WERI-Rb-1 (cell line): ENCODE measurements around the gene RBM6.
A peak's percentile ranks its signal among the peaks of the same experiment; 100 is the strongest.

Experiments used
- DNase-seq: peaks from one replicate; pipeline ENCODE4 v3.0.0-alpha.2; 2020
- H3K27ac ChIP-seq: fragments of 250-450 bp; sonication (Bioruptor Pico); 2 replicates; pipeline ENCODE4 v1.5.1; 2020; ENCODE audit warnings: mild to moderate bottlenecking, moderate library complexity
- H3K27me3 ChIP-seq: fragments of 250-450 bp; sonication (Bioruptor Pico); 2 replicates; pipeline ENCODE4 v1.5.1; 2021; ENCODE audit warnings: mild to moderate bottlenecking, low read depth, moderate library complexity; ENCODE audit not compliant: insufficient read depth, severe bottlenecking
- H3K36me3 ChIP-seq: fragments of 250-450 bp; sonication (Bioruptor Pico); 2 replicates; pipeline ENCODE4 v1.5.1; 2020; ENCODE audit warnings: mild to moderate bottlenecking, moderate library complexity
- H3K4me3 ChIP-seq: 2 replicates; pipeline ENCODE4 v1.5.1; 2011; ENCODE audit warnings: low read depth, mild to moderate bottlenecking, control low read depth, low read length
- H3K9me3 ChIP-seq: fragments of 250-450 bp; sonication (Bioruptor Pico); 2 replicates; pipeline ENCODE4 v1.5.1; 2021; ENCODE audit warnings: mild to moderate bottlenecking, moderate library complexity; ENCODE audit not compliant: severe bottlenecking
- TF ChIP-seq, protein P1 (sequence below): IDR thresholded peaks from 2 replicates; pipeline ENCODE4 v1.5.1; 2011; ENCODE audit warnings: low read depth, mild to moderate bottlenecking, control low read depth, inconsistent platforms, low read length

Gene RBM6

DNA sequence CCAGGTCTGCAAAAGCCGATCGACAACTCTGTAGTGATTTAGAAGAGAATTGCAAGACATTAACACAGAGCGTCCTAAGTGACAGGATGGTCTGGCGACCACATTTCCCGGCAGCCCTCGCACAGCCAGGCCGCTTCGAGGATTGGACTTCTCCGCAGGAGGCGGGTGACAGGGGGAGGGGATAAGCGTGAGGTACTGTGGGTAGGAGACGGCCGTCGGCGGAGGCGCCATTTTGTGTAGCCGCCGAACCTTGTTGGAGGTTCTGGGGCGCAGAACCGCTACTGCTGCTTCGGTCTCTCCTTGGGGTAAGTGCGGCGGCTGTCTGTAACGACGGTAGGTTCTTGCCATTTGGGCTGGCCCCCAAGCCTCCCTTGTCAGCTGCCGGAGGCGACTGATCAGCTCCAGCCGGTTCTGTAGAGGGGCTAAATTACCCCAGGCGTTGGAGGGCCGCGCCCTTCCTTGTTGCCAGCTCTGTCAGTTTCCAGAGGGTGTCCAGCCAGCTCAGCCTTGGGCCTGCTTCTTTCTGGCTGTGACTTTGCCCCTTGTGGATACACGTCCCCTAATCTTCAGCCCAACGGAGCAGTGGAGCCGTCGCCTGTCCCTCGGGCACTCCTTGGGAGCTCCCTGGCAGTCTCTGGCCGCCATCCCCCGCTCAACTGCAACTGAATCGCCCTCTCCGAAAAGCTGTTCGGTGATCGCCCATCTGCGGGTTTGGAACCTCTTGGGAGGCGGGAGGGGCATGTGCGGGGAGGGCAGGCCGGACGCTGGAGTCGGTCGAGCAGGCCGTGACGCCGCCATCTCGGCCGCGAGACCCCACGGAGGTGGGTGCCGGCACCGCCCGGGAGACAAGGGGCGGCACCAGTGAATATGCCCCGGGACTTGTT is 149.0 kb downstream of the RBM6 start, which contains the start of gene RBM5:
Gene RBM5 (plus strand): TSS at position 195 of the 884 bp plus-strand sequence. CDS start 1,516 bp downstream, outside the sequence.
- Histone ChIP-seq H3K9me3 (no peaks in the 10 kb centered on the region), H3K4me3 (peak within 1 kb of the TSS; percentile 84), H3K27me3 (no peaks in the 10 kb centered on the region), H3K36me3 (peaks cover 43% of the 10 kb centered on the region), H3K27ac (peak within 1 kb of the TSS; percentile 98)
- TF ChIP-seq, protein P1, sequence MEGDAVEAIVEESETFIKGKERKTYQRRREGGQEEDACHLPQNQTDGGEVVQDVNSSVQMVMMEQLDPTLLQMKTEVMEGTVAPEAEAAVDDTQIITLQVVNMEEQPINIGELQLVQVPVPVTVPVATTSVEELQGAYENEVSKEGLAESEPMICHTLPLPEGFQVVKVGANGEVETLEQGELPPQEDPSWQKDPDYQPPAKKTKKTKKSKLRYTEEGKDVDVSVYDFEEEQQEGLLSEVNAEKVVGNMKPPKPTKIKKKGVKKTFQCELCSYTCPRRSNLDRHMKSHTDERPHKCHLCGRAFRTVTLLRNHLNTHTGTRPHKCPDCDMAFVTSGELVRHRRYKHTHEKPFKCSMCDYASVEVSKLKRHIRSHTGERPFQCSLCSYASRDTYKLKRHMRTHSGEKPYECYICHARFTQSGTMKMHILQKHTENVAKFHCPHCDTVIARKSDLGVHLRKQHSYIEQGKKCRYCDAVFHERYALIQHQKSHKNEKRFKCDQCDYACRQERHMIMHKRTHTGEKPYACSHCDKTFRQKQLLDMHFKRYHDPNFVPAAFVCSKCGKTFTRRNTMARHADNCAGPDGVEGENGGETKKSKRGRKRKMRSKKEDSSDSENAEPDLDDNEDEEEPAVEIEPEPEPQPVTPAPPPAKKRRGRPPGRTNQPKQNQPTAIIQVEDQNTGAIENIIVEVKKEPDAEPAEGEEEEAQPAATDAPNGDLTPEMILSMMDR, result no peak
- peak; percentile 95 for DNase-seq

DNA sequence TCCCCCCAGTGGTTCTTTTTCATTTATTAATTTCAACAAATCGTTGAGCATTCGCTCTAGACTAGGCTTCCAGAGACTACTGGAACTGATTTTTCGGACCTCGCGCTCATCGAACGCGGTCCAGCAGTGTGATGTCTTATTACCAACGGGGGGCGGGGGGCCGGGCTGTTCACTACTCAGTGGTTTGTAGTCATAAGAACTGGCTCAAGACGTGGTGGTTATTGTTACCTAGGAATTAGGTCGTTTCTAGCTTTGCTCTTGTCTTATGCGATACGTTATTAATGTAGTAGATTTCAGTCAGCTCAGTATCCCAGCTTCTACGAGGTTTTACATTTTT is 149.6 kb downstream of the RBM6 start:
- H3K27ac ChIP-seq, result peak overlapping the region; percentile 98
- TF ChIP-seq, protein P1, result no peak

DNA sequence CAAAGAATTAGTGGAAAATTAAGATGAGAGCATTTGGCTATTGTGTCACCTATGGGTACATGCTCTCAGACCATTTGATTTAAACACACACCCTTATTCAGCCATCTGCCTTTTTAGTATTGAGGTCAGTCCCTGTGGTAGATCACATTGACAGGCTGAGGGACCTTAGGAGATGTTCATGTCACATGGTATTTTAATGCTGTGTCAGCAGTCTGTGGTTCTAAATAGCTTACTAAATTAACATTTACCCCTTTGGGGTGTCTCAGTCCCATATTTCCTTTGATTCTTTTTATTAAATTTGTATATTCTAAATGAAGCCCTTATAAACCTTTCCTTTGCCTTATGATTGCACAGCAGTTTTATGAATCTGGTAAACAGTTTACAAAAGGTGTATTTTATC is 151.0 kb downstream of the RBM6 start:
- peaks cover 63% of the 10 kb centered on the region for H3K36me3 ChIP-seq
- no peak for DNase-seq
- H3K27ac ChIP-seq, result no peak overlapping the region
- H3K27me3 ChIP-seq, result no peaks in the 10 kb centered on the region
- H3K9me3 ChIP-seq, result no peaks in the 10 kb centered on the region
- TF ChIP-seq, protein P1, result no peak
- H3K4me3 ChIP-seq, result no peak overlapping the region

More for the DNA sequence above, 149.6 kb downstream of the RBM6 start:
- H3K9me3 ChIP-seq, result no peaks in the 10 kb centered on the region
- DNase-seq, result peak; percentile 28
- peak overlapping the region; percentile 84 for H3K4me3 ChIP-seq
- no peaks in the 10 kb centered on the region for H3K27me3 ChIP-seq
- peaks cover 49% of the 10 kb centered on the region for H3K36me3 ChIP-seq

DNA sequence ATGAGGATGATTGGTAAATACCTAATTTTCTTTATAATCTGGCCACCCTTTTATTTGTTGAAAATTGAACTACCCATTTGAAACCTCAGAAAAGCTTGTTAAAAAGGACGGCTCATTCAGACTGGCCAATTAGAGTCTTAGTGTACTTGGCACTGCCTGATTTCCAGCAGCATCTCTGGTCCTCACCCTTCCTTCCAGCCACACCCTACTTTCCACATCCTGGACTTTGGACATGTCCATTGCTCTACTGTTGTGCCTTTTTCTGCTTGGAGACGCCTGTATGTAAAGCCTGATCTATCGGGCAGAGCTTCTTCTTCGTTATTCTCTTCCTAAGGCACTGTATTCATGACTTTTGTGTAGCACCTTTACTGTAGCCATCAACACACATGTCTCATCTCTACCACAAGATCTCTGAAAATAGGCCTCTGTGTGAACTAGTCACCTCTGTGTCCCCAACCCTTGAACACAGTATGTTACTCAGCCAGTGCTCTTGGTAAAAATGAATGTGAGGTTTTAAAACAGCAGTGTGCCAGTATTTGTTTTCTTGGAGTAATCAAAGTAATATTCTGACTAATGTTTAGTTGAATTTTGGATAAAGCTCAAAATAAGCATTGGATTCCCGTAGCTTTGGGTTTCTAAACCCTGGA is 155.5 kb downstream of the RBM6 start:
- no peak overlapping the region for H3K27ac ChIP-seq
- TF ChIP-seq, protein P1, result no peak
- peaks cover 96% of the 10 kb centered on the region for H3K36me3 ChIP-seq
- no peak for DNase-seq
- H3K9me3 ChIP-seq, result no peaks in the 10 kb centered on the region
- H3K27me3 ChIP-seq, result no peaks in the 10 kb centered on the region
- H3K4me3 ChIP-seq, result no peak overlapping the region

DNA sequence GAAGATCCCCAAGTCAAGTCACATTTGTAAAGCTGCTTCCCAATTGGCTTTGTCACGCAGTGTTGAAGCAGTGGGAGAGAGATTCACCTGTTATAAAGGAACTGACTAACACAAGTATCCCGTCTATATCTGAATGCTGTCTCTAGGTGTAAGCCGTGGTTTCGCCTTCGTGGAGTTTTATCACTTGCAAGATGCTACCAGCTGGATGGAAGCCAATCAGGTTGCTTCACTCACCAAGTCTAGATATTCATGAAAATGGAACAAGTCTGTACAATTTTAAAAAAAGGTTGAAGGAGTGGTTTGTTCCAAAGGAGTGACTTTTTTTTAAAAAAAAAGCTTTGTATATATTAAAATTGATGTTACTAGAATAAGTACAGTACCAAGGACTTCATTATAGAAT is 160.4 kb downstream of the RBM6 start:
- no peak for DNase-seq
- Histone ChIP-seq H3K27me3 (no peaks in the 10 kb centered on the region), H3K9me3 (no peaks in the 10 kb centered on the region), H3K36me3 (peaks cover 95% of the 10 kb centered on the region), H3K4me3 (no peak overlapping the region), H3K27ac (no peak overlapping the region)
- TF ChIP-seq, protein P1, result no peak
